Measurements from ENCODE around the gene SLC12A1. TPM values are rescaled to one million over a fixed set of nuclear protein-coding genes. Genes with fewer than 3 reads are reported as not detected.
A peak's percentile ranks its signal among the peaks of the same experiment; 100 is the strongest.

Gene SLC12A1
- total RNA-seq, 1 donor from 2014 or later: 0.13 TPM

GRCh38 chr15:48186271-48186670 lies 19.8 kb upstream of the SLC12A1 start:
- H3K4me1 Mint-ChIP-seq: peaks cover 3% of the 10 kb centered on the region
- no peak overlapping the region for H3K27ac Mint-ChIP-seq
- H3K9me3 Mint-ChIP-seq: peaks cover 11% of the 10 kb centered on the region
- H3K27me3 Mint-ChIP-seq (ENCODE audit: low read depth): peaks cover 26% of the 10 kb centered on the region
- no peaks in the 10 kb centered on the region for H3K36me3 Mint-ChIP-seq
- no peak for TF ChIP-seq CTCF (IDR thresholded peaks at IDR 0.05; ENCODE audit: unreplicated experiment)
- no peak for DNase-seq (ENCODE audit: low spot score in 2 of 2, unreplicated experiment in 2 of 2)
- no peak overlapping the region for H3K4me3 Mint-ChIP-seq

- no peak overlapping the region for H3K27ac Mint-ChIP-seq
- H3K27me3 Mint-ChIP-seq (ENCODE audit: low read depth): peaks cover 48% of the 10 kb centered on the region
- H3K4me3 Mint-ChIP-seq: peak overlapping the region; percentile 56
- no peak for TF ChIP-seq CTCF (IDR thresholded peaks at IDR 0.05; ENCODE audit: unreplicated experiment)
- no peaks in the 10 kb centered on the region for H3K9me3 Mint-ChIP-seq
- peak; percentile 78 to 91 for DNase-seq (ENCODE audit: low spot score in 2 of 2, unreplicated experiment in 2 of 2)
- H3K4me1 Mint-ChIP-seq: peaks cover 7% of the 10 kb centered on the region
- no peaks in the 10 kb centered on the region for H3K36me3 Mint-ChIP-seq
These were observed 15.0 kb upstream of the SLC12A1 start for GRCh38 chr15:48190932-48191573.

GRCh38 chr15:48191574-48192225 lies 14.4 kb upstream of the SLC12A1 start, which contains the start of gene CTXN2:
CTXN2 (plus strand) TSS chr15:48191665; CDS start chr15:48201301, 9,636 bp downstream.
- no peak for TF ChIP-seq CTCF (IDR thresholded peaks at IDR 0.05; ENCODE audit: unreplicated experiment)
- Mint-ChIP-seq H3K4me1 (peaks cover 7% of the 10 kb centered on the region), H3K27me3 (ENCODE audit: low read depth) (peaks cover 51% of the 10 kb centered on the region), H3K9me3 (no peaks in the 10 kb centered on the region), H3K36me3 (no peaks in the 10 kb centered on the region), H3K4me3 (peak within 1 kb of the TSS; percentile 56), H3K27ac (no peak within 1 kb of the TSS)
- no peak for DNase-seq (ENCODE audit: low spot score in 2 of 2, unreplicated experiment in 2 of 2)

- Mint-ChIP-seq H3K27ac (no peak overlapping the region), H3K4me1 (no peaks in the 10 kb centered on the region), H3K36me3 (no peaks in the 10 kb centered on the region), H3K27me3 (ENCODE audit: low read depth) (peaks cover 19% of the 10 kb centered on the region), H3K4me3 (no peak overlapping the region), H3K9me3 (no peaks in the 10 kb centered on the region)
- no peak for TF ChIP-seq CTCF (IDR thresholded peaks at IDR 0.05; ENCODE audit: unreplicated experiment)
- DNase-seq (ENCODE audit: low spot score in 2 of 2, unreplicated experiment in 2 of 2): no peak
These were observed 4.0 kb upstream of the SLC12A1 start for GRCh38 chr15:48202068-48202467.

- peaks cover 14% of the 10 kb centered on the region for H3K27me3 Mint-ChIP-seq (ENCODE audit: low read depth)
- peaks cover 5% of the 10 kb centered on the region for H3K4me1 Mint-ChIP-seq
- no peak for TF ChIP-seq CTCF (IDR thresholded peaks at IDR 0.05; ENCODE audit: unreplicated experiment)
- H3K4me3 Mint-ChIP-seq: no peak overlapping the region
- DNase-seq (ENCODE audit: low spot score in 2 of 2, unreplicated experiment in 2 of 2): no peak
- no peaks in the 10 kb centered on the region for H3K9me3 Mint-ChIP-seq
- no peaks in the 10 kb centered on the region for H3K36me3 Mint-ChIP-seq
- H3K27ac Mint-ChIP-seq: no peak overlapping the region
These were observed 15.2 kb downstream of the SLC12A1 start for GRCh38 chr15:48221261-48221660.

All from mesothelial cell of epicardium (in vitro differentiated cells).